ENCODE measurements around the gene ZNF12. TPM values are rescaled to one million over a fixed set of nuclear protein-coding genes. Genes with fewer than 3 reads are reported as not detected.
"Not testable (repeated sequence)": the region's sequence is repeated elsewhere in the genome, so short reads cannot be mapped to it uniquely, and the experiment has no call there.

Gene ZNF12
- total and polyA plus RNA-seq, 4 donors, result 4.4 to 9.9 (median 7.6) TPM

DNA sequence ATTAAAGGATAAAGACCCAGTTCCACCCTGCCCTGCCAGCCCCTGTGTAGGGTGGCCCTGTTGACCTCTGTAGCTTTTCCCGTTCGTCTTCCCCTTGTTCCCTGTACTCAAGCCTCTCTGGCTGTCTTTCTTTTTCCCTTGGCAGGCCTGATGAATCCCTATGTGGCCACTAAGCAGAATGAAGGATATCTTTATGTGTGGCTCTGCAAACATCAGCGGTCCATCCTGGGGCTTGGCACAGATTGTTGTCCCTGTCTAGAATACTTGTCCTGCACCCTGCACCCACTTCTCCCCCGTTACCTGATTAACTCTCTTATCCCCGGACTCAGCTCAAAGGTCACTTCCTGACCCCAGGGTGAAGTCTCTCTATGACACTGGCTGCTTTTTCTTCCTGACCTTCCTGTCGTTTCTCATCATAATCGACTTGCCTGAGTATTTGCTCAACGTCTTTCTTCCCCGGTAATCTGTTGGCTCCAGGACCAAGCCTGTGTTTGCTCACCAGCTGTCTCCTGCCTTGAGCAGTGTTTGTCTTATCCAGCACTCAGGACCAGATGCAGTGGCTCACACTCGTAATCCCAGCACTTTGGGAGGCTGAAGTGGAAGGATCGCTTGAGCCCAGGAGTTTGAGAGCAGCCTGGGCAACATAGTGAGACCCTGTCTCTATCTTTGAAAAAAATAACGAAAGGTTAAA lies 37.8 kb upstream of the ZNF12 start:
- H3K27me3 ChIP-seq (ENCODE audit: control insufficient read depth in 4 of 4, insufficient read depth in 4 of 4, low read length in 3 of 4); H3K9ac ChIP-seq (ENCODE audit: low read depth in 1 of 2, low read length in 2 of 2); H3K4me1 ChIP-seq (ENCODE audit: control insufficient read depth in 4 of 4, insufficient read depth in 4 of 4, low read length in 3 of 4); H3K36me3 ChIP-seq (ENCODE audit: control insufficient read depth in 4 of 4, insufficient read depth in 3 of 4, low read depth in 1 of 4, low read length in 3 of 4); H3K4me3 ChIP-seq (ENCODE audit: low read depth in 1 of 3, low read length in 3 of 3); DNase-seq (ENCODE audit: low spot score); H3K27ac ChIP-seq (ENCODE audit: low read depth in 1 of 2, low read length in 2 of 2); H3K9me3 ChIP-seq (ENCODE audit: control insufficient read depth in 4 of 4, low read length in 3 of 4): not testable (repeated sequence)
- 77% methylated on average over 1 of the region's 12 CpGs for WGBS

- not testable (repeated sequence) for H3K27me3 ChIP-seq (ENCODE audit: control insufficient read depth in 4 of 4, insufficient read depth in 4 of 4, low read length in 3 of 4); H3K9me3 ChIP-seq (ENCODE audit: control insufficient read depth in 4 of 4, low read length in 3 of 4); H3K27ac ChIP-seq (ENCODE audit: low read depth in 1 of 2, low read length in 2 of 2); H3K4me1 ChIP-seq (ENCODE audit: control insufficient read depth in 4 of 4, insufficient read depth in 4 of 4, low read length in 3 of 4); H3K4me3 ChIP-seq (ENCODE audit: low read depth in 1 of 3, low read length in 3 of 3); H3K9ac ChIP-seq (ENCODE audit: low read depth in 1 of 2, low read length in 2 of 2); DNase-seq (ENCODE audit: low spot score)
- 86% methylated on average over 6 of the region's 11 CpGs for WGBS
- H3K36me3 ChIP-seq (ENCODE audit: control insufficient read depth in 4 of 4, insufficient read depth in 3 of 4, low read depth in 1 of 4, low read length in 3 of 4), result peaks cover 6 to 23% (median 15%) of the 10 kb centered on the region in 4 donors
Measured at GRCh38 chr7:6738415-6738814, 31.7 kb upstream of the ZNF12 start.

DNA sequence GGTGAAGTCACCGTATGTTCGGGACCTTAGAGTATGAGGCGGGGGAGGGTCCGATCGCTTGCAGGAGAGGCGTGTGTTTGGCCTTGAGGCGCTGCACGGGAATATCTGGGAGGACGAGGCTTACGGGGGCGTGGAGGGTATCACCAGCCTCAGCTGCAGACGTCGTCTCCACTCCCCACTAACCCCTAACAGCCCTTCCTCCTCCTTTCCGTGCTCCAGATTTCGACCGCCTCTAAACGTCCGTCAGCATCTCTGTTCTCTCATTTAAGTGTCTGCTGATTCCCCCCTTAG lies 23.5 kb upstream of the ZNF12 start:
- H3K9me3 ChIP-seq (ENCODE audit: control insufficient read depth in 4 of 4, low read length in 3 of 4), result no peaks in the 10 kb centered on the region
- H3K36me3 ChIP-seq (ENCODE audit: control insufficient read depth in 4 of 4, insufficient read depth in 3 of 4, low read depth in 1 of 4, low read length in 3 of 4), result peaks cover 2 to 10% (median 7%) of the 10 kb centered on the region in 4 donors
- no peak for DNase-seq (ENCODE audit: low spot score)
- 5% methylated on average over 18 of the region's 18 CpGs for WGBS
- H3K4me3 ChIP-seq (ENCODE audit: low read depth in 1 of 3, low read length in 3 of 3), result peak overlapping the region; percentile 91 to 93 (median 92)
- H3K27ac ChIP-seq (ENCODE audit: low read depth in 1 of 2, low read length in 2 of 2), result peak overlapping the region; percentile 86 to 87
- TF ChIP-seq ATF3 (IDR thresholded peaks at IDR 0.05) (no peak), YY1 (IDR thresholded peaks at IDR 0.05) (no peak), SP1 (IDR thresholded peaks at IDR 0.05) (no peak)
- H3K4me1 ChIP-seq (ENCODE audit: control insufficient read depth in 4 of 4, insufficient read depth in 4 of 4, low read length in 3 of 4), result peaks cover 0 to 6% (median 3%) of the 10 kb centered on the region in 4 donors
- H3K9ac ChIP-seq (ENCODE audit: low read depth in 1 of 2, low read length in 2 of 2), result peak overlapping the region; percentile 2 to 85
- no peaks in the 10 kb centered on the region for H3K27me3 ChIP-seq (ENCODE audit: control insufficient read depth in 4 of 4, insufficient read depth in 4 of 4, low read length in 3 of 4)

- DNase-seq (ENCODE audit: low spot score), result peak; percentile 90
- WGBS, result 1% methylated on average over 66 of the region's 66 CpGs
- Histone ChIP-seq H3K9me3 (ENCODE audit: control insufficient read depth in 4 of 4, low read length in 3 of 4) (no peaks in the 10 kb centered on the region), H3K9ac (ENCODE audit: low read depth in 1 of 2, low read length in 2 of 2) (peak overlapping the region; percentile 36 to 85), H3K4me3 (ENCODE audit: low read depth in 1 of 3, low read length in 3 of 3) (peak overlapping the region; percentile 91 to 93 (median 92)), H3K36me3 (ENCODE audit: control insufficient read depth in 4 of 4, insufficient read depth in 3 of 4, low read depth in 1 of 4, low read length in 3 of 4) (peaks cover 0 to 9% (median 5%) of the 10 kb centered on the region in 4 donors), H3K4me1 (ENCODE audit: control insufficient read depth in 4 of 4, insufficient read depth in 4 of 4, low read length in 3 of 4) (peaks cover 0 to 6% (median 3%) of the 10 kb centered on the region in 4 donors), H3K27me3 (ENCODE audit: control insufficient read depth in 4 of 4, insufficient read depth in 4 of 4, low read length in 3 of 4) (no peaks in the 10 kb centered on the region), H3K27ac (ENCODE audit: low read depth in 1 of 2, low read length in 2 of 2) (peak overlapping the region; percentile 86 to 87)
- peak in 1 of 2 donors; percentile 45 for TF ChIP-seq RAD21 (IDR thresholded peaks at IDR 0.05)
- peak; percentile 70 to 72 for TF ChIP-seq HNF4A (conservative IDR thresholded peaks at IDR 0.05)
- TF ChIP-seq RXRA (IDR thresholded peaks at IDR 0.05), result peak; percentile 90 to 95
- no peak for TF ChIP-seq FOXA1 (IDR thresholded peaks at IDR 0.05)
- TF ChIP-seq MAX (IDR thresholded peaks at IDR 0.05), result peak; percentile 79
- TF ChIP-seq SP1 (IDR thresholded peaks at IDR 0.05), result peak; percentile 68
- no peak for TF ChIP-seq FOXA2 (IDR thresholded peaks at IDR 0.05)
- no peak for TF ChIP-seq HNF4G (IDR thresholded peaks at IDR 0.05)
- TF ChIP-seq TAF1 (conservative IDR thresholded peaks at IDR 0.05), result peak; percentile 22
- TF ChIP-seq YY1 (IDR thresholded peaks at IDR 0.05), result peak; percentile 67
- TF ChIP-seq GABPA (IDR thresholded peaks at IDR 0.05 in 1 of 2, conservative IDR thresholded peaks at IDR 0.05 in 1 of 2), result peak; percentile 66 to 94
- TF ChIP-seq ATF3 (IDR thresholded peaks at IDR 0.05), result no peak
- peak; percentile 69 for TF ChIP-seq ZBTB33 (IDR thresholded peaks at IDR 0.05)
- TF ChIP-seq NR2F2 (IDR thresholded peaks at IDR 0.05), result peak; percentile 73
Measured at GRCh38 chr7:6729492-6730342, 23.0 kb upstream of the ZNF12 start.

GRCh38 chr7:6728893-6729491 lies 22.2 kb upstream of the ZNF12 start:
- H3K27ac ChIP-seq (ENCODE audit: low read depth in 1 of 2, low read length in 2 of 2), result peak overlapping the region; percentile 86 to 87
- peak overlapping the region in 1 of 2 donors; percentile 36 for H3K9ac ChIP-seq (ENCODE audit: low read depth in 1 of 2, low read length in 2 of 2)
- peak overlapping the region; percentile 91 to 93 (median 92) for H3K4me3 ChIP-seq (ENCODE audit: low read depth in 1 of 3, low read length in 3 of 3)
- 70% methylated on average over 29 of the region's 29 CpGs for WGBS
- not testable (repeated sequence) for H3K9me3 ChIP-seq (ENCODE audit: control insufficient read depth in 4 of 4, low read length in 3 of 4); H3K36me3 ChIP-seq (ENCODE audit: control insufficient read depth in 4 of 4, insufficient read depth in 3 of 4, low read depth in 1 of 4, low read length in 3 of 4); H3K4me1 ChIP-seq (ENCODE audit: control insufficient read depth in 4 of 4, insufficient read depth in 4 of 4, low read length in 3 of 4); H3K27me3 ChIP-seq (ENCODE audit: control insufficient read depth in 4 of 4, insufficient read depth in 4 of 4, low read length in 3 of 4); DNase-seq (ENCODE audit: low spot score)

All from liver (tissue), 9 donors.